NK-92 (cell line): Measurements from ENCODE around the gene COL24A1.
"Not testable (repeated sequence)": the region's sequence is repeated elsewhere in the genome, so short reads cannot be mapped to it uniquely, and the experiment has no call there.

Source experiments
- DNase-seq: peaks from one replicate; lab custom pipeline; 2025; ENCODE audit not compliant: unreplicated experiment; lab: John Stamatoyannopoulos, UW

Gene COL24A1

DNA sequence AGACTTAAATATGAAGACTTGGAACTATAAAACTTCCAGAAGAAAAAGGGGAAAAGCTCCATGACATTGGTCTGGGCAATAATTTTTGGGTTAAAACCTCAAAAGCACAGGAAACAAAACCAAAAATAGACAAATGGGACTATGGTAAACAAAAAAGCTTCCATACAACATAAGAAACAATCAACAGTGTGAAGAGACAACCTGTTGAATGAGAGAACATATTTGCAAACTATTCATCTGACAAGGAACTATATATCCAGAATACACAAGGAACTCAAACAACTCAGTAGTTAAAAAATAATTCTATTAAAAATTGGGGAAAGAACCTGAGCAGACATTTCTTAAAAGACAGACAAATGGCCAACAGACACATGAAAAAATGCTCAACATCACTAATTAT, 255.7 kb downstream of the COL24A1 start:
- DNase-seq = no peak

DNA sequence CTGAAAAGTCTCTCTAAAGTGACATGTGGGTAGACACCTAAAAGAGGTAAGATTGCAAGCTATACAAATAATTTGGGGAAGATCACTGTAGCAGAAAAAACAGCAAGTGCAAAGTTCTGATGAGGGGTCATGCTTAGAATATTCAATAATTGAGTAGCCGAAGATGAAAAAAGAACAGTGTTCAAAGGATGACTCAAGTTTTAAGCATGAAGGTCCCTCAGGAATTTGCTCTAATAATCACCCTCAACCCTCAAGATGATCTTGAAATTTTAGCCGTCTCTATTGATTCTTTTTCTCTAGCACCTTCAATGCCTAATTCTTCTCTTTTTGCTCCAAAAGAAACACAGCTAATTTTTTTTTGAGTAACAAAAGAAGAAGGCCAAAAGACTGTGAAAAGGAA, 257.7 kb downstream of the COL24A1 start:
- DNase-seq = no peak

DNA sequence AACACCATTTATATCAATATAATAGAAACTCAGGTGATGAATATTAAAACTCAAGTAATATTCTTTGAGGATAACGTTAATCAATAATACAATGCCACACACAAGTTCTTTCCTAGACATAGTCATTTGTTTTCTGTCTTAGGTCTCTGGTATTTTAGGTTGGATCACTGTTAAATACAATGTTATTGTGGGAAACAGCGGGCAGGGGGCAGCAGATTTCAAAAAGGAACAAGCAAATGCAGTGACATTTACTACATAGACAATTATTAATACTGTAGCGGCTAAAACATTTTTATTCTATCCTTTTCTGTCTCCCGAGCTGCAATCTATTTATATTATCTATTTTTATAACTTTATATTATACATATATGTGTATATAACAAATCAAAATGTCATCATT, 261.9 kb downstream of the COL24A1 start:
- no peak for DNase-seq

DNA sequence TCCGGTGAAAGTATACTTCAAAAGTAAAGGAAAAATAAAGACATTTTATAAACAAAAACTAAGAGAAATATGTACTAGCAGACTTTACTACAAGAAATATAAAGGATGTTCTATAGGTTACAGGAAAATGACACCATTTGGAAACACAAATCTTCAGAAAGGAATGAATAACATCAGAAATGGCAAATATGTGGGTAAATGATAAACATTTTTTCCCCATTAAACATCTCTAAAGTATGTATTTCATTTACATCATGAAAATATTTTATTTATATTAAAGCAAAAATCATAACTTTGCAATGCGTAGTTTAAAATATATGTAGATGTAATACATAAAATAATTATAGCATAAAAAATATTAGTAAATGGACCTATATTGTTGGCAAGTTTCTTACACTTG, 264.2 kb downstream of the COL24A1 start:
- DNase-seq = no peak

DNA sequence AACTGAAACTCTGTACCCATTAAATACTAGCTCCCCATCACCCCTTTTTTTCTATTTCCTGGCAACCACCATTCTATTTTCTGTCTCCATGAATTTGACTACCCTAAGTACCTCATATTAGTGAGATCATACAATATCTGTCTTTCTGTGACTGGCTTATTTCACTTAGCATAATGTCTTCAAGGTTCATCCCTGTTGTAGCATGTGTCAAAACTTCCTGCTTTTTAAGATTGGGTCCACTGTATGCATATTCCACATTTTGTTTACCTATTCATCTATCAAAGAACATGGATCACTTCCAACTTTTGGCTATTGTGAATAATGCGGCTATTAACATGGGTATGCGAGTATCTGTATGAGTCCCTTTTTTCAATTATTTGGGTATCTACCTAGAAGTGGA, 266.7 kb downstream of the COL24A1 start:
- DNase-seq = no peak

DNA sequence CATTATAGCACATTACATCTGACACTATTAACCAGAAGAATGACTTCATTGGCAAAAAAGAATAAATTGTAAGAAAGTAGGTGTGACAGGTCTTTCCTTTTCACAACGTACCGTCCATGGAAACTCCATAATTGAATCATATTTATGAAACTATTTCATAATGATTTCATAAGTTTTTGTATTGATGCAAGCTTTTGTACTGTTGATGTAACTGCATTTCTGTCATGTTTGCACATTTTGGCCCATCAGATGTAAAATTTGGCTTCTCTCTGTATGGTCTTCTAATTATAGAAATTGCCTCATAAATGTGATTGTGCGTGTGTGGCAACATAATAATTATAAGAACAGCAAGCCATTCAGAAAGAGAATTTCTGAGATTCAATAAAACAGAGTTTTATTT, 267.7 kb downstream of the COL24A1 start:
- DNase-seq = no peak

DNA sequence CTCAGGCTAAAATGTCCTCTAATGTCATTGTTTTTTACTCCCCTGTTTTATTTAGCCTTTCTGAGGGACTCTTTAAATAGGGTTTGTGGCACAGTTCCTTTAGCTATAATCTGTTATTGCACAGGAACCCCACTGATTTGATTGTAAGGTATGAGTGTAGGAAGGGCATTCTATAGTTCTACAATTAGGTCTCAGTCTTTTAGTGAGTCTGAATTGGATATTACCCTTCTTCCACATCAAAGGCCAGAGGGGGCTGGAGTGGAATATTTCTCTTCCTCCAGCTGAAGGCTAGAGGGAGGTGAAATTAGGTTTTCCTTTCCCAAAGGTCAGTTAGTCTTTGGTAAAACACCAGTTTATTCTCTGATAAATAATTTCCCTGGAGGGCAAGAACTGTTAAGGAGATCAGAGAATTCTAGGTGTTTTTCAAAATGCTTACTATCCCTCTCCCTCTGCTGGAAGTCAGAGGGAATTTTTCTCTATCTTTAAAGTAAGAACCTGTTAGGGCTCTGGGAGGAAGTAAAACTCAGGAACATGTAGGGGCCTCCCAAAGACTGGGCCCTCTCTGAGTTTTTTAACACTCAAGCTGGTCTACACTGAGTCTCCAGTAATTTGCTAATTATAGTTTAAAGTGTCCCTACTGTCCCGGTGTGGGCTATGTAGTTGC, 272.1 kb downstream of the COL24A1 start:
- no peak for DNase-seq

DNA sequence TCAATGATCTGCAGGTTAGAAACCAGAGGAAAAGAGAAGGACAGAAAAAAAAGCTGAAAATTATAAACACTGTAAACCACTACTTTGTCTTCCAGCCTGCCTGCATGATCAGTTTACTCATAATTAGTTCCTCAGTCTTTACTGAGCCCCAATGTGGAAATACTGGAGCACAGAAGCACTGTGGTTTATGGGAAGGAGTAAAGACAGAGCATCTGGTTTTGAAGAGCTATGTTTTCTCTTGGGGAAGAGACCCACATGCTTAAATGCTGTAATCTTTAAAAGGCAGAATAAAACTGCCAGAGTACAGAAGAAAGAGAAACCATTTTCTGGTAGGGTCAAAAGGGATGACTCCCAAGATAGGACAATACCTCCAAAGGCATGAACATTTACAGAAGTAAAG, 289.4 kb downstream of the COL24A1 start:
- no peak for DNase-seq

DNA sequence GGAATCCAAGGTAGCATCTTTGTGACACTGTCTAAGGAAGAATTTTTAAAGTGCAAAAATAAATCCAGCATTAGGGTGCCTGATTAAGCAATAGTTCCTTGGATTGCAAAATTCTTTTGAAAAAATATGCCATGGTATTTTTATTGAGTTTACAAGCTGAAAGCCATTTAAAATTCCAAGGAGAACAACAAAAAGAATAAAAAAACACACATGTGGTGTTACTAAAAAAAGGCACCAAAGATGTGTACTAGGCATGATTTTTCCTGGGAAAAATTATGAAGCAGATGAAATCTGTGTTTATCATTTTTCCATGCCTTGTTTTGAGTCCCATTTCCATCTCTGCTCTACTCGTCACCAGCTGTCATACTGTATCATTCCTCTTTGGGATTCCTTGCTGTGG, 291.4 kb downstream of the COL24A1 start:
- no peak for DNase-seq

DNA sequence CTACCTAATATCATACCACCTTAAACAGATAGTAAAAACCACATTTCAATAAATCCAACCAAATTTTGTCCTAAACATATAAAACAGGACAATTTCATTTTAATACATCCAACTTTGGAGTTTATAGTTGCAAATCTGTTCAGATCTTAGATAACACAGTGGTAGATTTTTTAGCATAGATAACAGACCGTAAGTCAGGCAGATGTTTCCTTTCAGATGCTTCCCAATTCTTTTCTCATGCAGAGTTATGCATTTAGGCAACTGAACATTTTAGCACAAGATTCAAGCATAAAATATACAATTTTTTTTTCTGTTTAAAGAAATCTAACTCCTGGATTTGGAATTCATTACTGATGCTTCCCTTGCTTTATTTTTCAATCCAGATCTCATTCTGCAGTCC, 291.8 kb downstream of the COL24A1 start:
- no peak for DNase-seq

DNA sequence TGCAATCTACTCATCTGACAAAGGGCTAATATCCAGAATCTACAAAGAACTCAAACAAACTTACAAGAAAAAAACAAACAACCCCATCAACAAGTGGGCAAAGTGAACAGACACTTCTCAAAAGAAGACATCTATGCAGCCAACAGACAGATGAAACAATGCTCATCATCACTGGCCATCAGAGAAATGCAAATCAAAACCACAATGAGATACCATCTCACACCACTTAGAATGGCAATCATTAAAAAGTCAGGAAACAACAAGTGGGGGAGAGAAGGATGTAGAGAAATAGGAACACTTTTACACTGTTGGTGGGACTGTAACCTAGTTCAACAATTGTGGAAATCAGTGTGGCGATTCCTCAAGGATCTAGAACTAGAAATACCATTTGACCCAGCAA, 292.9 kb downstream of the COL24A1 start:
- DNase-seq = not testable (repeated sequence)

DNA sequence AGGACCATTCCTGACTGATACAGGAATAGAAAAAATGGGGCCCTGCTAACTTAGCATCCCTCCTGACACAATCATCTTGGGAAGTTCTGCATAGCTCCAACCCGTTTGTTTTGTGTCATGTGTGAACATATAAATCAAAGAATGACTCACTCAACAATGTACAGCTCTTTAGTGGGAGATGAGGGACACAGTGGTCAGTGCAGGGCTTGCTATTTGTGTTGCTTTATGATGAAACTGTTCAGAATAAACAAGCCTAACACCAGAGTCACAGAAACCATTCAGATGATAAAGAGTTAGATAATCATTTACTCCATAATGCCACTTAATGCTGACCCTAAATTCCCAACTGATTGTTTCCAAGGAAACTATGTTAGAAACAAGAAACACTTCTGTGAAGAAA, 294.1 kb downstream of the COL24A1 start:
- no peak for DNase-seq

DNA sequence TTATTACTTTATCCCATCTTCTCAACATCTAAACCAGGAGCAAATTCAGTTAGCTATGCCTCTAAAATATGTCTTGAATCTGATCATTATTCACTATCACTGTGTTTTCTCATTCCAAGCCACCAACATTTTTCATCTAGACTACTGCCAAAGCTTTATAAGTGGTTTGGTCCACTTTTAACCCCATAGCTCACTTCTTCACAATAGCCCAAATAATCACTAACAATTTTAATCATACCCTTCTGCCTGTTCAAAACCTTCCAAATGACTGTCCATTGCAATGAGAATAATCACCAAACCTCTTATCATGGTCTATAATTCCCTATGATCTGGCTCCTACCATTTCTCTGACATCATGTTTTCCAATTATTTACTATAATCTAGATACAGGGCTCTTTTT, 298.6 kb downstream of the COL24A1 start:
- no peak for DNase-seq

DNA sequence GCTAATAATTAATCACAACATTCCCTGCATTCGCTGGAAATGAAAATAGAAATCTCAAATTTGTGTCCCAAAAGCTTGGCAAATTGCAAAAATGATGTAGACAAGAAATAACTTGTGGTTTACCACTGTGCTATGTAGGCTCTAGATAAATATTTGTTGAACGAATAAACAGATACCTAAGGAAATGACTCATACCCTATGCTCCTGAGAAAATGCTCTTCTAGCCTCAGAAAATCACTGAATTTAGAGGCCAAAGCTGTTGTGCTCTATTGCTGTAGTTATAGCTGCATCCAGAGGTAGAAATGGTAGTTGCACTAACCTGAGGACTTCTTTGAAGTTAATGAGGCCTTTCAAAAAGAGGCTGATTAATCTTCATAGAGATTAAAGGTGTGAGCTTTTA, 306.3 kb downstream of the COL24A1 start:
- no peak for DNase-seq

DNA sequence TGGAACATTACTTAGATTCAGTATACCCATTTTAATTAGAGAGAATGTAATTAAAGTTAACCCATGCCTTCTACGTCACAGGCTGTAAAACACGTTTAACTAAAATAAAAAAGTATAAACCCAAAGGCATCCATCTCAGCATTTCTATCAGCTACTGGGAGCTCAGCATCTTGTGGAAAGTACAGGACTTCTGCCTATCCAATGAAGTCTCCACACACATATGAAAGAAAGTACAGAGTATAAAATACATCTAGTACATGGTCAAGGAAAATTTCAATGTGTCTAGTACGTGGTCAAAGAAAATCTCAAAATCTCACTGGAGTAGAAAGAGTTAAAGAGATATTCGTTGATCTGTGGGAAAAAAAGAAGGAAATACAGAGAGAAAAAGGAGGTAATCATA, 306.9 kb downstream of the COL24A1 start:
- DNase-seq = no peak

DNA sequence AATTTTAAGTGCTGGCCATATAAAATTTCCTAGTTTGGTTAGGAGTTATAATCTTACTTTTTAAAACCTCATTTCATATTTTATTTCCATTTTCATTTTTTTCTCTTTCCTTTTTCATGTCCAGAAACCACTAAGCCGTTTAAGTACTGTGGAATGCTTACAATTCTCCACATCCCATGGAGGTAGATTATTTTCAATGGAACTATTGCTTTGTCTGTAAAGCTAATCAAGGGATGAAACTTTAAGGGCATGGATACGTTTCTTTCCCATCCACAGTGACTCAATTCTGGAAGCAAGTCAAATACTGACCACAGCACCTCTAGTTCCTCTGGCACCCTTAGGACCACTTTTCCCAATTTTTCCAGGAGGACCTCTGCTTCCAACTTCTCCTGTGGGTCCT, 309.2 kb downstream of the COL24A1 start:
- no peak for DNase-seq

DNA sequence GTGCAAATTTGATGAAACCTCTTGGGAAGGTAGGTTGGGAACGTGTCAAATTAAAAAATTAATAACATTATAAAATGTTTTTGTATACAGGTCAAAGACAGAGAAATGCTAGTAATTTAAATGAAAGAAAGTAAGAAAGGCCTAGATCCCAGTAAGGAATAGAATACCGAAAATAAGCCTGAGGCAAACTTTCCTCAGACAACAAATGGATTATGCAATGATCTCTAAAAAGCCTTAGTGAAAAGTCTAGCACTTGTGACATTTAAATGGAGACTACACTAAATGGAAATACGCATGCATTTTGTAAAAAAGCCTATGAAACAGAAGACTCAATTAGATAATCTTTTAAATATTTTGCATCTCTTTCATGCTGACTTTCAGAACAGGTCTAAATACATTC, 309.9 kb downstream of the COL24A1 start:
- DNase-seq = no peak

DNA sequence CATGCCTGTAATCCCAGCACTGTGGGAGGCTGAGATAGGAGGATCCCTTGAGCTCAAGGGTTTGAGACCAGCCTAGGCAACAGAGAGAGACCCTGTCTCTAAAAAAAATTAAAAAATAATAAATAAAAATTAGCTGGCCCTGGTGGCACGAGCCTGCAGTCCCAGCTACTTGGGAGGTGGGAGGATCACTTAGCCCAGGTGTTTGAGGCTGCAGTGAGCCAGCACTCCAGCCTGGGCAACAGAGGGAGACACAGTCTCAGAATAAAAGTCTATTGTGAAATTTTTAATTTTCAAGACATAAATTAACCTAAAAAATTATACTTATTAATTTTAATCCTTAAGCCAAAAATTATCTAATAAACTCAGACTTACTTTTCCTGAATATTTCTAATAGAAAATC, 317.1 kb downstream of the COL24A1 start:
- no peak for DNase-seq

DNA sequence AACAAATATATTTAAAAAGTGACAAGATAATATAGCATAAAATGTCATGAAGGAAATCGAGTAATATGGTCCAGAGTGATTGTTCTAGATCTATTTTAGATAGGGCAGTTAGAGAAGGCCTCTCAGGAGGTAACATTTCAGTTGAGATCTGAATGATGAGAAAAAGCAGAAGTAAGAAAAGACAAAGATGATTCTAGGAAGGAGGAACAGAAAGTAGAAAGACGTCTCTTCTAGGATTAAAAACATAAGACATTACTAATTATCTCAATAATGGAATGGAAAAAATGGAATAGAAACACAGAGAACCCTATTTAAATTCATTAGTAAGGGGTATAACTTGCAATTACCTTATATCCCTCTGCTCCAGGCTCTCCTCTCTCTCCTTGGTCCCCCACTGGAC, 318.3 kb downstream of the COL24A1 start:
- DNase-seq = no peak

DNA sequence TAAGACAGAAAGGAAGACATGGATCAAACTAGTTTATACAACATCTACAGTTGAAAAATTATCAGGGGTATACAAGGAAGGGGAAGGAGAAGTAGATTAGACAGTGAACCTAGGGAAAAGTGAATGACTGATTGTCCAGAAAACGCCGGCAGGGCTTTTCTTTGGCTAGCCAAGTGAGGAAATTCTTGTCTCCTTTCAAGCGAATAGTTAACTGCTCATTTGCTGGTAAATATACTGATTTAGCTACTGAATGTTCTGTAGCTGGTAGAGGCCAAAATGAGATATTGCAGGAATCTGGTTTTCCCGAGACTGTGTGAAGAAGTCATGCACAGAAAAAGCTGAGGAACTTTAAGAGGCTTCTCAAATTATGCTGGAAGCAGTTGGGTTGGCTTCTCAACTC, 319.8 kb downstream of the COL24A1 start:
- no peak for DNase-seq

DNA sequence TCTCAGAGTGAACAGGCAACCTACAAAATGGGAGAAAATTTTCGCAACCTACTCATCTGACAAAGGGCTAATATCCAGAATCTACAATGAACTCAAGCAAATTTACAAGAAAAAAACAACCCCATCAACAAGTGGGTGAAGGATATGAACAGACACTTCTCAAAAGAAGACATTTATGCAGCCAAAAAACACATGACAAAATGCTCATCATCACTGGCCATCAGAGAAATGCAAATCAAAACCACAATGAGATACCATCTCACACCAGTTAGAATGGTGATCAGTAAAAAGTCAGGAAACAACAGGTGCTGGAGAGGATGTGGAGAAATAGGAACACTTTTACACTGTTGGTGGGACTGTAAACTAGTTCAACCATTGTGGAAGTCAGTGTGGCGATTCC, 323.4 kb downstream of the COL24A1 start:
- DNase-seq = not testable (repeated sequence)

DNA sequence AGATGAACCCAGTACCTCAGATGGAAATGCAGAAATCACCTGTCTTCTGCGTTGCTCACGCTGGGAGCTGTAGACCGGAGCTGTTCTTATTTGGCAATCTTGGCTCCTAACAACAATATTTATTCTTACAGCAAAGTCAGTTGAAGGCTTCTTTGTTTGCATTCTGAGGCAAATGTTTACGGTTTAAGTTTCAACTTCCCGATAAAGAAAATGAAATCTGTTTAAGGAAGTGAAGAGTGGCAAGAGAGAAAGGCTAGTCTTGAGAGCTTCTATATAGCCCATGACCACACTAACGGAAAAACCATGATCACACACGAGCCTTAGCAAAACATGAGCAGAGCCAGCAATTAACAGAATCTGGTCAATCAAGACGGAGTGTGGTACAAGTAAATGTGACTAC, 325.7 kb downstream of the COL24A1 start:
- DNase-seq = no peak

DNA sequence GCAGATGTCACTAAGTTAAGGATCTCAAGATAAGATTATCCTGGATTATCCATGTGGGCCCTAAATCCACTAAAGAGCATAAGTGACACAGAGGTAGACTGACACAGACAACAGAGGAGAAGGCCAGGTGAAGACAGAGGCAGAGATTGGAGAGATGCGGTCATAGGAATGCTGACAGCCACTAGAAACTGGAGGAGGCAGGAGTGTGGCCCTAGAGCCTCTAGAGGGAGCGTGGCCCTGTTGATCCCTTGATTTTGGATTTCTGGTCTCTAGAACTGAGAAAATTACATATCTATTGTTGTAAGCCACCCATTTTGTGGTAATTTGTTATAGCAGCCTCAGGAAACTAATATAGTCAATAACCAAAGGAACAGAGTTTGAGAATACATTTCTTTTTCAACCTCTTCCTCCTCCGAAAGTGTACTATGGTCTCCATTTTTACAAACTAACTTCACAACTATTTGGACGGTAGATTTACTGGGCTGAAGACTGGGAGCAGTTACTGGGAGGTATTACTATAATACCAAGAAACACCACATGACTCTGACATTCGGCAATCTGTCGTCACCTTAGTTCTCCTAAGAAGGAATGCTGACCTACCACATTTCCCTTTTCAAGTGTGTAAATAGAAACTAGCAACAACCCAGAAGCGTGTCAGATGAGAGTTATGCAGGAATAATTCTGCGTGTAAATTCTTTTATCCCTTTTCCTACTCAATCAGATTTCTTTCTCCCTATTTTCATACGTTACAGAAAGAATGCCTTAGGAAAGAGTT, 332.3 kb downstream of the COL24A1 start:
- no peak for DNase-seq
